PC-3 (cell line): ENCODE data around the gene USP3. TPM values are rescaled to one million over a fixed set of nuclear protein-coding genes. Genes with fewer than 3 reads are reported as not detected.

Source experiments
- ATAC-seq: fragments of 200-7000 bp; cut with Tn5 transposase; 2 replicates; pipeline ENCODE4 v1.9.1; 2020; ENCODE audit warnings: mild to moderate bottlenecking, moderate library complexity
- BruUV-seq: library from RNA; stranded (reverse); fragments of 400-500 nt; replicated peaks from 2 replicates; lab custom pipeline; 2021; lab: Mats Ljungman, UMichigan
- CTCF ChIA-PET: fragments of 300-600 bp; sonication (Branson Sonifier 250); formaldehyde crosslinking; loops from one replicate; lab custom pipeline; 2022; ENCODE audit warnings: antibody characterized with exemption; lab: Charles Lee
- POLR2A ChIA-PET: fragments of 300-600 bp; sonication (Branson Sonifier 250); formaldehyde crosslinking; loops from one replicate; lab custom pipeline; 2022; ENCODE audit warnings: antibody characterized with exemption; ENCODE audit not compliant: unreplicated experiment; lab: Charles Lee
- DNase-seq: peaks from one replicate; pipeline ENCODE4 v3.0.0-alpha.2; 2015
- H2AFZ ChIP-seq: fragments of 300-600 bp; sonication (generic); 2 replicates; pipeline ENCODE4 v1.6.0; 2016; ENCODE audit warnings: antibody characterized with exemption, low read length
- H3F3A ChIP-seq: fragments of 300-600 bp; sonication (generic); one replicate; pipeline ENCODE4 v1.6.0; 2017; ENCODE audit warnings: antibody characterized with exemption, low read length, control low read depth, mild to moderate bottlenecking; ENCODE audit not compliant: unreplicated experiment
- H3K27ac ChIP-seq: fragments of 300-600 bp; sonication (generic); 2 replicates; pipeline ENCODE4 v1.5.1; 2016; ENCODE audit warnings: mild to moderate bottlenecking, low read length
- H3K27me3 ChIP-seq: fragments of 300-600 bp; sonication (generic); 2 replicates; pipeline ENCODE4 v1.6.1; 2016; ENCODE audit warnings: low read length, mixed read lengths
- H3K36me3 ChIP-seq: fragments of 300-600 bp; sonication (generic); 2 replicates; pipeline ENCODE4 v1.6.1; 2016; ENCODE audit warnings: low read depth, mixed run types, low read length, mixed read lengths
- H3K4me1 ChIP-seq: fragments of 300-600 bp; sonication (generic); 2 replicates; pipeline ENCODE4 v1.5.1; 2016; ENCODE audit warnings: low read length; ENCODE audit not compliant: insufficient read depth
- H3K4me2 ChIP-seq: fragments of 300-600 bp; sonication (generic); 2 replicates; pipeline ENCODE4 v1.6.0; 2016; ENCODE audit warnings: low read length
- H3K4me3 ChIP-seq: fragments of 300-600 bp; sonication (generic); 2 replicates; pipeline ENCODE4 v1.5.1; 2016; ENCODE audit warnings: mild to moderate bottlenecking, low read length, mixed read lengths
- H3K79me2 ChIP-seq: fragments of 300-600 bp; sonication (generic); 2 replicates; pipeline ENCODE4 v1.6.1; 2017; ENCODE audit warnings: low read length, mixed read lengths
- H3K9ac ChIP-seq: fragments of 300-600 bp; sonication (generic); 2 replicates; pipeline ENCODE4 v1.6.0; 2016; ENCODE audit warnings: mild to moderate bottlenecking, low read length
- H3K9me2 ChIP-seq: fragments of 300-600 bp; sonication (generic); replicated peaks from 2 replicates; pipeline ENCODE4 v1.6.1; 2016; ENCODE audit warnings: mixed run types, low read length, mixed read lengths
- H3K9me3 ChIP-seq: fragments of 300-600 bp; sonication (generic); 2 replicates; pipeline ENCODE4 v1.6.1; 2016; ENCODE audit warnings: low read length, mixed read lengths
- H4K20me1 ChIP-seq: fragments of 300-600 bp; sonication (generic); 2 replicates; pipeline ENCODE4 v1.6.1; 2016; ENCODE audit warnings: low read length, mixed read lengths
- EZH2 ChIP-seq: fragments of 300-600 bp; sonication (generic); IDR thresholded peaks from one replicate; pipeline ENCODE4 v1.6.1; 2017; ENCODE audit warnings: antibody characterized with exemption, mild to moderate bottlenecking, low read length; ENCODE audit not compliant: unreplicated experiment
- EZH2phosphoT487 ChIP-seq: fragments of 300-600 bp; sonication (generic); IDR thresholded peaks from 2 replicates; pipeline ENCODE4 v1.6.1; 2018; ENCODE audit warnings: mild to moderate bottlenecking, antibody characterized with exemption, low read length, borderline replicate concordance
- intact Hi-C: fragments of 100-400 bp; cut with micrococcal nuclease; formaldehyde crosslinking; loops from 2 replicates; pipeline ENCODE4 v1.9.0; 2023
- total RNA-seq: library from RNA; depleted of rRNA; stranded (reverse); fragments of >200 nt; gene quantifications from 2 replicates; pipeline ENCODE4 v1.2.3, GENCODE V29; 2014
- TF ChIP-seq, protein P1 (sequence below): fragments of 300-600 bp; sonication (generic); conservative IDR thresholded peaks from 2 replicates; pipeline ENCODE4 v1.5.1; 2017; ENCODE audit warnings: antibody characterized with exemption, low read depth, mild to moderate bottlenecking, low read length

The USP3 gene
- total RNA-seq, 1 experiment from 2014 or later = 26.9 TPM

DNA sequence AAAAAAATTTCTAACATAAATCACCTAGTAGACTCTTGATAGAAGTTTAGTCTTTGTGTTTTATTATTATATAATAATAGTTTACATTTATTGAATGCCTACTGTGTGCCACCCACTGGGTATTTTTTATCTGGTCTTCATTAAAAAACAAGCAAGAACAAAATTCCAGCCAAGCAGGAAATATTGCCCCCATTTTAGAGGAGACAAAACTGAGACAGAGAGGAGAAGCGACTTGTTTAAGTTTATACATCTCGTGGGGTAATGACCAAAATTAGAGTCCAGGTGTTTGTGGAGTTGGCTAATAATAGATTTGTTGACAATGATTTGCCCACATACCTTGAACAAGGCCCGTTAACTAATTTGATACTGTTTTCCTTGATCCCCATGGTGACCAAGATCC, 59.7 kb downstream of the USP3 start:
- POLR2A ChIA-PET = no interaction called here
- Histone ChIP-seq H2AFZ (no peak overlapping the region), H3K9ac (no peak overlapping the region)

DNA sequence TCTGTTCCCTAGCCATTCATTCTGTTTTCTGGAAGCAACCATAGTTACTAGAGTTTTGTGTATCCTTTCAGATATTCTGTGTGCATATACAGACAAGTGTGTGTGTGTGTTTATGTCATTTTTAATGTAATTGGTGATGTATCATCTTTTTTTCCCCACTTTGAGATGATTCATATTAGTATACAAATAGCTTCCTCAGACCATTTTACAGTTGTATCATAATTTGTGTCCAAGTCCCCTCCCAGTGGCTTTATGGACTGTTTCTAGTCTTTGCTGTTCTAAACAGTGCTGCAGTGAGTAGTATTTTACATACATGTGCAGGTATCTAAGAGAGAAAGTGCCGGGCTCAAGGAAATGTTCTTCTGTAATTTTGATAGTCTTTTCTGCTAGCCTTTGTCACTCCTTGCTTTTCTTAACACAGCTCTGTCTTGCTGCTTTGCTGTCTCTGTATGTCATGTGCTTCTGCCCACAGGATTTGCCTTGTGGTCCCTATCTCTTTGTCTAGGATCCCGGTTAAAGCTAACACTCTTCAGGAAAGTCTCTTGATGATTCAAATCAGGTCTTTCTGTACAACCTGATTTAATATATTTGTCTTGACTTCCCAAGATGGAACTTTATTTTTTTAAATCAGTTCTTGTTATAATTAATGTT, 61.3 kb downstream of the USP3 start:
- Histone ChIP-seq H3K9me3 (no peaks in the 10 kb centered on the region), H3K27ac (no peak overlapping the region), H3K4me3 (no peak overlapping the region), H3K9ac (no peak overlapping the region), H4K20me1 (no peaks in the 10 kb centered on the region), H3K79me2 (no peaks in the 10 kb centered on the region), H3K9me2 (no peaks in the 10 kb centered on the region), H3F3A (no peaks in the 10 kb centered on the region), H3K4me2 (no peak overlapping the region), H2AFZ (no peak overlapping the region), H3K4me1 (0 out of 2 replicates have a peak, but pooled peaks cover 4% of the 10 kb centered on the region), H3K36me3 (peaks cover 24% of the 10 kb centered on the region; the same call in 1 of the 2 replicates), H3K27me3 (no peaks in the 10 kb centered on the region)
- CTCF ChIA-PET = no interaction called here
- intact Hi-C loops = no loop called here
- ATAC-seq (peak; percentile 75), DNase-seq (peak; percentile 11)
- no peak for TF ChIP-seq EZH2
- no peak for TF ChIP-seq EZH2phosphoT487
- TF ChIP-seq, protein P1, sequence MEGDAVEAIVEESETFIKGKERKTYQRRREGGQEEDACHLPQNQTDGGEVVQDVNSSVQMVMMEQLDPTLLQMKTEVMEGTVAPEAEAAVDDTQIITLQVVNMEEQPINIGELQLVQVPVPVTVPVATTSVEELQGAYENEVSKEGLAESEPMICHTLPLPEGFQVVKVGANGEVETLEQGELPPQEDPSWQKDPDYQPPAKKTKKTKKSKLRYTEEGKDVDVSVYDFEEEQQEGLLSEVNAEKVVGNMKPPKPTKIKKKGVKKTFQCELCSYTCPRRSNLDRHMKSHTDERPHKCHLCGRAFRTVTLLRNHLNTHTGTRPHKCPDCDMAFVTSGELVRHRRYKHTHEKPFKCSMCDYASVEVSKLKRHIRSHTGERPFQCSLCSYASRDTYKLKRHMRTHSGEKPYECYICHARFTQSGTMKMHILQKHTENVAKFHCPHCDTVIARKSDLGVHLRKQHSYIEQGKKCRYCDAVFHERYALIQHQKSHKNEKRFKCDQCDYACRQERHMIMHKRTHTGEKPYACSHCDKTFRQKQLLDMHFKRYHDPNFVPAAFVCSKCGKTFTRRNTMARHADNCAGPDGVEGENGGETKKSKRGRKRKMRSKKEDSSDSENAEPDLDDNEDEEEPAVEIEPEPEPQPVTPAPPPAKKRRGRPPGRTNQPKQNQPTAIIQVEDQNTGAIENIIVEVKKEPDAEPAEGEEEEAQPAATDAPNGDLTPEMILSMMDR = no peak
- POLR2A ChIA-PET = no interaction called here
- no TSS peak for BruUV-seq

More for the DNA sequence above, 59.7 kb downstream of the USP3 start:
- Histone ChIP-seq H3K27me3 (no peaks in the 10 kb centered on the region), H3K27ac (no peak overlapping the region), H3K9me2 (no peaks in the 10 kb centered on the region), H3K79me2 (no peaks in the 10 kb centered on the region), H3K4me1 (0 out of 2 replicates have a peak, but pooled peaks cover 4% of the 10 kb centered on the region), H3K4me2 (no peak overlapping the region), H3K36me3 (peaks cover 18% of the 10 kb centered on the region; the same call in 1 of the 2 replicates), H4K20me1 (no peaks in the 10 kb centered on the region), H3K9me3 (no peaks in the 10 kb centered on the region), H3F3A (no peaks in the 10 kb centered on the region), H3K4me3 (no peak overlapping the region)
- CTCF ChIA-PET = no interaction called here
- TF ChIP-seq EZH2phosphoT487 = no peak
- no peak for TF ChIP-seq EZH2
- TF ChIP-seq, protein P1 = no peak
- ATAC-seq = no peak
- intact Hi-C loops = no loop called here
- no TSS peak for BruUV-seq
- DNase-seq = no peak
